IgD-negative memory B cell (primary cell): Measurements from ENCODE around the gene CXXC1. TPM values are rescaled to one million over a fixed set of nuclear protein-coding genes. Genes with fewer than 3 reads are reported as not detected.
A peak's percentile ranks its signal among the peaks of the same experiment; 100 is the strongest.
"Not testable (repeated sequence)": the region's sequence is repeated elsewhere in the genome, so short reads cannot be mapped to it uniquely, and the experiment has no call there.

ENCODE experiments used
- H3K27ac Mint-ChIP-seq, 3 donors: one replicate each; pipeline ENCODE4 v1.8.0; 2020 to 2022; ENCODE audit warnings: mild to moderate bottlenecking in 3 of 3, mixed read lengths in 3 of 3, moderate library complexity in 1 of 3
- H3K27me3 Mint-ChIP-seq: one replicate; pipeline ENCODE4 v1.8.0; 2021; ENCODE audit warnings: mixed read lengths
- H3K36me3 Mint-ChIP-seq: one replicate; pipeline ENCODE4 v1.8.0; 2020; ENCODE audit warnings: mild to moderate bottlenecking, mixed read lengths
- H3K4me1 Mint-ChIP-seq, 3 donors: one replicate each; pipeline ENCODE4 v1.8.0; 2020 to 2022; ENCODE audit warnings: mixed read lengths in 3 of 3, mild to moderate bottlenecking in 1 of 3
- H3K4me3 Mint-ChIP-seq, 4 donors: one replicate each; pipeline ENCODE4 v1.8.0; 2020 to 2022; ENCODE audit warnings: mild to moderate bottlenecking in 4 of 4, mixed read lengths in 4 of 4, moderate library complexity in 3 of 4
- H3K9me3 Mint-ChIP-seq, 3 donors: one replicate each; pipeline ENCODE4 v1.8.0; 2020 to 2021; ENCODE audit warnings: mixed read lengths in 3 of 3, mild to moderate bottlenecking in 1 of 3
- polyA plus RNA-seq: library from polyadenylated mRNA; unstranded; fragments of 300-500 nt; fragmentation: Illumina TruSeq; gene quantifications from one replicate; pipeline ENCODE4 v1.2.3, GENCODE V29; 2021

The CXXC1 gene
- 98.6 TPM for polyA plus RNA-seq

DNA sequence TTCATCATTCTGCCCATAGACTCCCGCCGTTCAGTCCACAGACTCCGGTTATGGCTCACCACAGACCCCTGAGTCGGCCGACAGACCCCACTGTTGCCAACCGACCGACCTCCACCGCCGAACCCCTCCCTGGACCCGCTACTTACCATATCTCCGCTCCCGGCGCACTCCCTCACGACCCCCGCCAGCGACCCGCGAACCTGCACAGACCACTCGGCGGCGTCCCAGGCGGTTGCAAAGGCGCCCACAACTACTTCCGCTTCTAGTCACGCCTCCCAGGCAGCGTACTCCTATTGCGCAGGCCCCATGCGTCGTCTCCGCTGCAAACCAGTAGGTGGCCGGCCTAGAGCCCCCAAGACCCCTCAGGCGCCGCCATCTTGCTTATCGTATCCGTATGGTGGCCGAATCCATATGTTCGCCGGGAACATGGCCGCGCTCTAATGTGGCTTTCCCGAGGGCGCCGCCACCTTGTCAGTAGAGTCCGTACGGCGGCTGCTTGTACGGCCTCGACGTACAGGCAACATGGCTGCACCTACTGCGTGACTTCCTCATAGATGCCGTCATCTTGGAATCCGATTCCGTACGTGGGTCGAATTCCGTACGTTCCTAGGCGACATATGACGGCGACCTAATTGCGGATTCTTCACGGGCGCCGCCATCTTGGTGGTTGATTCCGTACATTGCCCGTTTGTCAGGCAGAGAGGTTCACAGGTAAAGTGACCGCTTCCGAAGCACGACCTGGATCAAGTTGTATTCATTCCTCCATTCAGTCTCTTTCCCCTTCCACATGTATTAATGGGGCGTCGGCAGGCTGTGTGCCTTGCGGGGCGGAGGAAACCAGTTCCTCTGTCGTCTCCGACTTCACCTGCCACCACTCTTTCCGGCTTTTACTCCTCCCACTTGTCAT, at the start of gene CXXC1:
Gene CXXC1, minus strand, starts transcription at position 252 of the 907 bp plus-strand sequence. Its CDS starts 103 bp downstream, at position 149.
- Mint-ChIP-seq H3K4me3 (peak within 1 kb of the TSS; percentile 92 to 99 (median 98)), H3K9me3 (no peaks in the 10 kb centered on the region), H3K36me3 (peaks cover 16% of the 10 kb centered on the region), H3K4me1 (peaks cover 8 to 21% (median 18%) of the 10 kb centered on the region in 3 donors), H3K27ac (peak within 1 kb of the TSS; percentile 88 to 99 (median 94)), H3K27me3 (no peaks in the 10 kb centered on the region)

DNA sequence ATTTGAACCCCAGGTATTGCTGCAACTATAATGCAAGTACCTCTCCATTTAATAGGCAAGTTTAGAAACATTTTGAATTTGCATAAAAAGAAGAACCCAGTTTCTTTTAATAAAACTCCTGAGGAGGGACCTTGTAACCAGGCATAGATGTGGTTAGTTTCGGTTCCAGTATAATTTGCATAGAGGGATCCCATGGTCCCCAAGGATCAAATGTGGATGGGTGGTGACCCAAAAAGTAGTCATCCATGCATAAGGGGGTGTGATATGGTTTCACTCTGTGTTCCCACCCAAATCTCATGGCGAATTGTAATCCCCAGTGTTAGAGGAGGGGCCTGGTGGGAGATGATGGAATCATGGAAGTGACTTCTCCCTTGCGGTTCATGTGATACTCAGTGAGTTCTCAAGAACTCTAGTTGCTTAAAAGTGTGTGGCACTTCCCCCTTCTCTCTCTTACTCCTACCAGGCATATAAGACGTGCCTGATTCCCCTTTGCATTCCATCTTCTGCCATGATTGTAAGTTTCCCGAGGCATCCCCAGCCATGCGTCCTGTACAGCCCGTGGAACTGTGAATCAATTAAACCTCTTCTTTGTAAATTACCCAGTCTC, 47.2 kb upstream of the CXXC1 start:
- Mint-ChIP-seq H3K36me3 (peaks cover 3% of the 10 kb centered on the region), H3K9me3 (no peaks in the 10 kb centered on the region), H3K27me3 (peaks cover 17% of the 10 kb centered on the region), H3K4me3 (peak overlapping the region; percentile 5 to 87 (median 50)), H3K27ac (peak overlapping the region; percentile 46 to 76 (median 56)), H3K4me1 (peaks cover 53 to 54% (median 53%) of the 10 kb centered on the region in 3 donors)

DNA sequence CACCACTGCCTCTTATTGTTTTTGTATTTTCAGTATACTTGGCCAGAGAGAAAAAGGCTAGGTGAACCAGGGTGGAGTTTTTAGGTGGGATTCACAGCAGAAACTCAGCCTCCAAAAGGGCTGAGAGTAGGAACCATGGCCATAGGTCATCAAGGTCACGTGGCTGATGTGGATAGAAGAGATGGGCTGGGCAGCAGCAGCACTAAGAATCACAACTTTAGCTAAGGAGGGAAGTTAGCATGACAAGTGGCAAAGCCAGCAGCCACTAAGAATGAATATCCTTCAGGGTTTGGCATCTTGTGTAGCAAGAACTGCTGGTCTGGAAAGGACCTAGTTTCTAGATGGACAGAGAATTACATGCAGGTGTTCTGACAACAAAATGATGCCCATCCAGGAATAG, 44.2 kb upstream of the CXXC1 start:
- no peaks in the 10 kb centered on the region for H3K9me3 Mint-ChIP-seq
- no peak overlapping the region for H3K4me3 Mint-ChIP-seq
- peaks cover 3% of the 10 kb centered on the region for H3K36me3 Mint-ChIP-seq
- H3K27ac Mint-ChIP-seq, result peak overlapping the region in 1 of 3 donors; percentile 60
- peaks cover 16% of the 10 kb centered on the region for H3K27me3 Mint-ChIP-seq
- peaks cover 37 to 42% (median 40%) of the 10 kb centered on the region in 3 donors for H3K4me1 Mint-ChIP-seq

DNA sequence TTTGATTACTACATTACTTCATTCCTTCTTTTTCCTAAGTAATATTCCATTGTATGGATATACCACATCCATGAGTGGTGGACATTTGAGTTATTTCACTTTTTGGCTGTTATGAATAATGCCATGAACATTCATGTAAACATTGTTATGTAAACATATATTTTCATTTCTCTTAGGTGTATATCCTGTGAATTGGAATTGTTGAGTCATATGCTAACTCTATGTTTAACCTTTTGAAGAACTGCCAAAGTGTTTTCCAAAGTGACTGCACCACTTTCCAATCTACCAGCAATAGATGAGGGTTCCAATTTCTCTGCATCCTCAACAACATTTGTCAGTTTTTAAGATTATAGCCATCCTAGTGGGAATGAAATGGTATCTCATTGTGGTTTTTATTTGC, 42.7 kb upstream of the CXXC1 start:
- H3K36me3 Mint-ChIP-seq, result peaks cover 3% of the 10 kb centered on the region
- no peaks in the 10 kb centered on the region for H3K9me3 Mint-ChIP-seq
- H3K27me3 Mint-ChIP-seq, result peaks cover 10% of the 10 kb centered on the region
- no peak overlapping the region for H3K27ac Mint-ChIP-seq
- no peak overlapping the region for H3K4me3 Mint-ChIP-seq
- H3K4me1 Mint-ChIP-seq, result peaks cover 34 to 35% (median 34%) of the 10 kb centered on the region in 3 donors

DNA sequence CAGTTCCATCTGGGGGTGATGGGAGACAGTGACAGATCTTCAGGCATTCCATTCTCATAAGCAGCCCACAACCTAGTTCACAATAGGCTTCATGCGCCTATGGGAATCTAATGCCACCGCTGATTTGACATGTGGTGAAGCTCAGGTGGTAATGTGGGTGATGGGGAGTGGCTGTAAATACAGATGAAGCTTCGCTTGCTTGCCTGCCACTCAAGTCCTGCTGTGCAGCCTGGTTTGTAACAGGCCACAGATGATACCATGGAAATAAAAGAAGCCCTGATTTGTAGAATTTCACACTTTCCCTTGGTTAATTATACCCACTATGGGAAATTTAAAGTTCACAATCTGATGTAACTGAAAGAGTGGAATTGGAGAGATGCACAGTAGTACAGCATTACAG, 40.5 kb upstream of the CXXC1 start:
- Mint-ChIP-seq H3K9me3 (peaks cover 0 to 3% (median 0%) of the 10 kb centered on the region in 3 donors), H3K4me3 (no peak overlapping the region), H3K36me3 (peaks cover 3% of the 10 kb centered on the region), H3K27me3 (peaks cover 10% of the 10 kb centered on the region), H3K27ac (no peak overlapping the region), H3K4me1 (peaks cover 13 to 18% (median 14%) of the 10 kb centered on the region in 3 donors)

DNA sequence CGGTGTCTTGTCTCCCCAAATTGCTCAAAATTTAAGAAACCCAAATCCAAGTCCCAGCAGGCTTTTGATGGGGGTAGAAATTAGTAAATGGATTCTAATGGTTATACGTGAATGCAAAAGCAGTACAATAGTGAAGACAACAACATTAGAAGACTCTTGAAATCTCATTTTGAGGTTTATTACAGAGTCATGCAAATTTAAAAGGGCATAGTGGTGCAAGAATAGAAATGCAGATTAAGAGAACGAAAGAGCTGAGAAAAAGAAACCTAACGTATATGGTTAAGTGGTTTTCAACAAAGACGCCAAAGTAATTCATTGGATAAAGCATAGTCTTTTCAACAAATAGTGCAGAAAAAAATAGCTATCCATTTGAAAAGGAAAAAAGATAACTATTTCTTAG, 33.2 kb upstream of the CXXC1 start:
- H3K4me3 Mint-ChIP-seq, result peak overlapping the region in 3 of 4 donors; percentile 4 to 91 (median 54)
- H3K27me3 Mint-ChIP-seq, result peaks cover 1% of the 10 kb centered on the region
- peaks cover 0 to 4% (median 0%) of the 10 kb centered on the region in 3 donors for H3K9me3 Mint-ChIP-seq
- H3K27ac Mint-ChIP-seq, result peak overlapping the region in 1 of 3 donors; percentile 3
- peaks cover 22 to 37% (median 23%) of the 10 kb centered on the region in 3 donors for H3K4me1 Mint-ChIP-seq
- H3K36me3 Mint-ChIP-seq, result no peaks in the 10 kb centered on the region

DNA sequence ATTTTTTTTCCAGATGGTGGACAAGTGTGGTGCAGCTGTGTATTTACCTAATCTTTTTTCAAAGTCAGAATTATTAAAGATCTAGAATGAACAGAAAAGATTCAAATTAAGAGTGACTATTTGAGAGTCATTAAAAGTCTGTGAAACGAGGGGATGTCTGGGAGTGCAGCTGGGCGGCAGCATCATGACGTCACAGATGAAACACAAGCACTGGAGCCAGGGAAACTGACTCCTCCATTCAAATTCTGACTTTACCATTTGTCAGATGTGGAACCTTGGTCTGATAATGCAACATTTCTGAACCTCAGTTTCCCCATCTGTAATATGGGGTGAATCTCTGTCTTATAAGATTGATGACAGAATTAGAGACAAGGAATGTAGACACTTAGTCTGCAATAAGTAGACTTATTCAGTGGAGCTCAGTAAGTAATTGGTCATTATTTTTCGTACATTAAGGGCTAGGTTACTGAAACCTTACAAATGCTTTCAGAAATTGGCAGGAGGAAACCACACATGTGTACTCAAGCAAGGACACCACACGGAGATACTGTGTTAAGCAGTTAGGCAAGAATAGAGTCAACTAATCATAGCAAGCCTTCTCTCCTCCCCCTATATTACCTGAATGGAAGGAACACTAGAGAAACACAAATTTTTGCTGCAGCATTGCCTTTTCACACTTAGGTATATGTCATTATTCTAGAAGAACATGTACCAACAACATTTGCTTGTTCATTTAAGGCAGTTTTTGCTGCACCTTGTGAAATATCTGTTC, 27.8 kb upstream of the CXXC1 start:
- peak overlapping the region in 1 of 3 donors; percentile 41 for H3K27ac Mint-ChIP-seq
- H3K4me1 Mint-ChIP-seq, result peaks cover 36 to 52% (median 39%) of the 10 kb centered on the region in 3 donors
- H3K27me3 Mint-ChIP-seq, result peaks cover 3% of the 10 kb centered on the region
- peaks cover 0 to 5% (median 0%) of the 10 kb centered on the region in 3 donors for H3K9me3 Mint-ChIP-seq
- H3K36me3 Mint-ChIP-seq, result no peaks in the 10 kb centered on the region
- H3K4me3 Mint-ChIP-seq, result peak overlapping the region in 2 of 4 donors; percentile 71 to 82

DNA sequence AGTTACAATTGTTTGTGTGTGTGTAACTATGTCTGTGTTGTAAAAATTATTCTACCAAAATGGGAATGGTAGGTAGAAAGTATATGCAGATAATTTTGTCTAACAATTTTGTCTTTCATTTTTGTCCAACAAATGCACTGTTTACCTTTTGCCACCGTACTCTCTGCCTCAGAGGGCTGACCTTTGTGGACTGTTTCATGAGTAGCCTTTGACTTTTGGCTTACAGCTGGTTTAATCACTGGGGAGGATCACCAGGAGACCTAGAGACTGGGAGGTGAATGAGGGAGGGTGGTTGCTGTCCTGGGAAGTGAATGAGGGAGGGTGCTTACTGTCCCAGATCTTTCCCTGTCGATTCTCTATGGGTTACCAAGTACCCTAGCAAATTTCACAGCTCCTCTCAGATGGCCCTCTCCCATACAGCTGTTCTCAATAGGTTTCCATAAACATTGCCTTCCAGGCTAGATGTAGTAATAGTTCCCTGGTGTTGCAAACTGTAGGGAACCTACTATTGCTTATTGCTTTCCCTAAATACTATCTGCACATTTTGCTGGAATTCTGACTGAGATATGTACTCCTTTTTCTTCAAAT, 26.5 kb upstream of the CXXC1 start:
- H3K36me3 Mint-ChIP-seq, result no peaks in the 10 kb centered on the region
- peaks cover 0 to 5% (median 0%) of the 10 kb centered on the region in 3 donors for H3K9me3 Mint-ChIP-seq
- H3K4me1 Mint-ChIP-seq, result peaks cover 31 to 50% (median 33%) of the 10 kb centered on the region in 3 donors
- no peak overlapping the region for H3K27ac Mint-ChIP-seq
- peak overlapping the region in 1 of 4 donors; percentile 69 for H3K4me3 Mint-ChIP-seq
- peaks cover 2% of the 10 kb centered on the region for H3K27me3 Mint-ChIP-seq

DNA sequence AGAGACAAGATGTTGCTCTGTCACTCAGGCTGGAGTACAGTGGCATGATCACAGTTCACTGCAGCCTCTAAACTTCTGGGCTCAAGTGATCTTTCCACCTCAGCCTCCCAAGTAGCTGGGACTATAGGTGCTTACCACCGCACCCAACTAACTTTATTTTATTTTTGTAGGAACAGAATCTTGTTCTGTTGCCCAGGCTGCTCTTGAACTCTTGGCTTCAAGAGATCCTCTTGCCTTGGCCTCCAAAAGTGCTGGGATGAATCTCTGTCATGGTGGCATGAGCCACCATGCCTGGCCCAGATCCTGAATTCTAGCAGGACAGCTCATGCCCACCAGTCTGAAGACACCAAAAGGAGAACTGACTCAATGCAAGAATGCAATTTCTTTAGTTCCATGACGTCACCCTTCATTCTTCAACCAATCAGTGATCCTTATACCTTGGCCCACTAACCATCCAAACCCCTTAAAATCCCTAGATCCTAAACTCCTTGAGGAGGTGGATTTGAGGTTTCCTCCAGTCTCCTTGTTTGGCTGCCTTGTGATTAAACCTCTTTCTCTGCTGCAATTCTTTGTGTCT, 25.6 kb upstream of the CXXC1 start:
- peaks cover 34 to 57% (median 35%) of the 10 kb centered on the region in 3 donors for H3K4me1 Mint-ChIP-seq
- peaks cover 2% of the 10 kb centered on the region for H3K27me3 Mint-ChIP-seq
- H3K9me3 Mint-ChIP-seq, result peaks cover 0 to 5% (median 0%) of the 10 kb centered on the region in 3 donors
- peak overlapping the region in 3 of 4 donors; percentile 32 to 34 (median 33) for H3K4me3 Mint-ChIP-seq
- H3K36me3 Mint-ChIP-seq, result no peaks in the 10 kb centered on the region
- peak overlapping the region in 2 of 3 donors; percentile 6 to 32 for H3K27ac Mint-ChIP-seq

DNA sequence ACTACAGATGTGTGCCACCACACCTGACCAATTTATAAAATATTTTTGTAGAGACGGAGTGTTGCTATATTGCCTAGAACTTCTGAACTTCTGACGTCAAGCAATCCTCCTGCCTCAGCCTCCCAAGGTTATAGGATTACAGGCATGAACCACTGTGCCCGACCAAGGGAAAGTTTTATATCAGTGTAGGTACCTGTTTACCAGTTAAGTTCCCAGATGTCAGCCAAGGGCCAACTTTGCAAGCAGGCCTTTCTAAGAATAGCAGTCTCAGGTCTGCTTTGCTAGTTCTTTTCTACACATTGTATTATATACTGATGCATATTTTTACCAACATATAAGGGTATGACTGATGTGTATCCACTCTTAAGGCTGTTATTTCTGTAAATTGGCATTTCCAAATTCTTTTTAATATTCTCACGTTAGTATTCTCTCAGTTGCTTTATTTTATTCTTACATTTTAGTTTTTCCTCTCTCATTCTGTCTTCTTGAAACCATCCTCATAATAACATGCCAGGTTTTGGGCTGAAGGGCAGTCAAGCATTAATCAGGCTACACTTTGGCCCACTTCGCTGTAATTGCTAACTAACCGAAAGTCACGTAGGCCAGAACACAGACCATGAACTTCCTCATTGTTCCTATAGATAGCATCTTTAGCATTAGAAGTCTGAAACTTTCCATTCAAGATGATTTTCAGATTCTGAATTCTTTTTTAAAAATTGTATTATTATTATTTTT, 25.0 kb upstream of the CXXC1 start:
- peak overlapping the region; percentile 22 to 88 (median 59) for H3K4me3 Mint-ChIP-seq
- peaks cover 0 to 5% (median 0%) of the 10 kb centered on the region in 3 donors for H3K9me3 Mint-ChIP-seq
- H3K4me1 Mint-ChIP-seq, result peaks cover 38 to 62% (median 39%) of the 10 kb centered on the region in 3 donors
- H3K27ac Mint-ChIP-seq, result peak overlapping the region; percentile 6 to 78 (median 32)
- no peaks in the 10 kb centered on the region for H3K36me3 Mint-ChIP-seq
- peaks cover 4% of the 10 kb centered on the region for H3K27me3 Mint-ChIP-seq

DNA sequence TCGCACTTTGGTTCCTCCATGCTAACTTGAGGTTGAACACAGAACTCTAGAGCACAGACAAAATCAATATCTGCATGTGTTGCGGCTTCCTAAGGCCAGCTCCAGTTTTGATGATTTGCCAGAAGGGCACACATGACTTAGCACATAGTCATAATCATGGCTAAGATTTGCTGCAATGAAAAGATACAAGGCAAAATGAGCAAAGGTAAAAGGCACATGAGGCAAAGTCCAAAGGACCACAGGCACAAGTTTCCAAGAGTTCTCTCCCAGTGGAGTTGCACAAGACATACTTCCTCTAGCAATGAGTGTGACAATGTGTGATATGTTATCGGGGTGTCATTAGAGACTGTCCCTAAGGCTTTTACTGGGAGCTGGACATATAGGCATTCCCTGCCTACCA, 24.2 kb upstream of the CXXC1 start:
- no peaks in the 10 kb centered on the region for H3K36me3 Mint-ChIP-seq
- H3K9me3 Mint-ChIP-seq, result peaks cover 0 to 5% (median 0%) of the 10 kb centered on the region in 3 donors
- H3K4me3 Mint-ChIP-seq, result peak overlapping the region in 2 of 4 donors; percentile 19 to 63
- peaks cover 42 to 64% (median 43%) of the 10 kb centered on the region in 3 donors for H3K4me1 Mint-ChIP-seq
- H3K27ac Mint-ChIP-seq, result no peak overlapping the region
- peaks cover 4% of the 10 kb centered on the region for H3K27me3 Mint-ChIP-seq

DNA sequence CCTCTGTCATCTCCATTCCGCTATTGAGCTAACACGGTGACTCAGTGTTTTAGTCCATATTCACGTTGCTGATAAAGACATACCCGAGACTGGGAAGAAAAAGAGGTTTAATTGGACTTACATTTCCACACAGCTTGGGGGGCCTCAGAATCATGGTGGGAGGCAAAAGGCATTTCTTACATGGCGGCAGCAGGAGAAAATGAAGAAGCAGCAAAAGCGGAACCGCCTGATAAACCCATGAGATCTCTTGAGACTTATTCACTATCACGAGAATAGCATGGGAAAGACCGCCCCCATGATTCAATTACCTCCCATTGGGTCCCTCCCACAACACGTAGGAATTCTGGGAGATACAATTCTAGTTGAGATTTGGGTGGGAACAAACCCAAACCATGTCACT, 22.6 kb upstream of the CXXC1 start:
- no peak overlapping the region for H3K27ac Mint-ChIP-seq
- peaks cover 7% of the 10 kb centered on the region for H3K27me3 Mint-ChIP-seq
- H3K4me3 Mint-ChIP-seq, result peak overlapping the region in 1 of 4 donors; percentile 42
- H3K36me3 Mint-ChIP-seq, result no peaks in the 10 kb centered on the region
- peaks cover 3 to 9% (median 3%) of the 10 kb centered on the region in 3 donors for H3K9me3 Mint-ChIP-seq
- peaks cover 37 to 55% (median 38%) of the 10 kb centered on the region in 3 donors for H3K4me1 Mint-ChIP-seq

DNA sequence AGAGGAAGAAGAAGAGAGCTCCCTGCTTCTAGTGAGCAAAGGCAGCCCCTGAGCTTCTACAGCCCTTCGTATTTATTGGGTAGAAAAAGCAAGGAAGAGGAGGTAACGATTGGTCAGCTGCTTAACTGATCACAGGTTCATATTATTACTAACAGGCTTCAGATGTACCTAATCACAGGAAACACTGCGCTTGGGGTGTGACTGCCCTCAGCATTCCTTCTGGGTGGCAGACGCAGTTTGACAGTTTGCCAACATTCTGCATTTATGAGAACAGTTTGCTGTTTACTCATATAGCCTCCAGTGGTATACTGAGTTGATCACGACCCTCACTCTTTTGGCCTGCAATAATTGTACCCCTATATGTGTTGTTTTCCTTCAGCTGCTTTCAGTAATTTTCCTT, 21.4 kb upstream of the CXXC1 start:
- not testable (repeated sequence) for H3K27me3 Mint-ChIP-seq, H3K36me3 Mint-ChIP-seq
- Mint-ChIP-seq H3K4me1 (peaks cover 28 to 45% (median 35%) of the 10 kb centered on the region in 3 donors), H3K4me3 (peak overlapping the region; percentile 74 to 97 (median 95)), H3K9me3 (peaks cover 3 to 10% (median 4%) of the 10 kb centered on the region in 3 donors), H3K27ac (peak overlapping the region in 2 of 3 donors; percentile 2 to 9)
